IMR-90 (cell line): ENCODE results near the gene TNRC6A. TPM values are rescaled to one million over a fixed set of nuclear protein-coding genes. Genes with fewer than 3 reads are reported as not detected.
A peak's percentile ranks its signal among the peaks of the same experiment; 100 is the strongest.

Experiments used
- ATAC-seq: fragments of 200-7000 bp; cut with Tn5 transposase; 2 replicates; pipeline ENCODE4 v1.9.1; 2020; ENCODE audit warnings: low read depth, mild to moderate bottlenecking, moderate library complexity
- BruUV-seq: library from RNA; stranded (reverse); fragments of 400-500 nt; replicated peaks from 2 replicates; lab custom pipeline; 2021; lab: Mats Ljungman, UMichigan
- CTCF ChIA-PET: fragments of 300-600 bp; formaldehyde crosslinking; extraction: SDS; loops from one replicate; lab custom pipeline; 2021; ENCODE audit warnings: antibody characterized with exemption; lab: Yijun Ruan, JAX
- POLR2A ChIA-PET: fragments of 300-600 bp; sonication (Branson Sonifier 250); formaldehyde crosslinking; loops from one replicate; lab custom pipeline; 2022; ENCODE audit warnings: antibody characterized with exemption; ENCODE audit not compliant: unreplicated experiment; lab: Charles Lee
- DNase-seq: peaks from one replicate; pipeline ENCODE4 v3.0.0; 2013
- H2AFZ ChIP-seq: replicated peaks from 2 replicates; pipeline ENCODE3; 2013; ENCODE audit warnings: low read length, mild to moderate bottlenecking; ENCODE audit not compliant: poor library complexity
- H2AK5ac ChIP-seq: 2 replicates; pipeline ENCODE4 v1.6.1; 2013; ENCODE audit warnings: low read depth, low read length, inconsistent platforms
- H2AK9ac ChIP-seq: replicated peaks from 2 replicates; pipeline ENCODE3; 2013; ENCODE audit warnings: mild to moderate bottlenecking, low read depth, low read length, moderate library complexity; ENCODE audit not compliant: poor library complexity
- H2BK120ac ChIP-seq: 2 replicates; pipeline ENCODE4 v1.6.1; 2013; ENCODE audit warnings: low read depth, low read length, inconsistent platforms
- H2BK15ac ChIP-seq: 3 replicates; pipeline ENCODE4 v1.6.1; 2013; ENCODE audit warnings: low read depth, low read length, inconsistent platforms
- H2BK20ac ChIP-seq: 2 replicates; pipeline ENCODE4 v1.6.1; 2013; ENCODE audit warnings: low read depth, mild to moderate bottlenecking, inconsistent platforms, low read length, moderate library complexity
- H2BK5ac ChIP-seq: 2 replicates; pipeline ENCODE4 v1.6.1; 2013; ENCODE audit warnings: mild to moderate bottlenecking, low read depth, low read length, inconsistent platforms; ENCODE audit not compliant: poor library complexity, severe bottlenecking
- H3K14ac ChIP-seq: replicated peaks from 2 replicates; pipeline ENCODE4 v1.6.1; 2013; ENCODE audit warnings: low read depth, low read length, inconsistent platforms
- H3K18ac ChIP-seq: 2 replicates; pipeline ENCODE4 v1.6.1; 2013; ENCODE audit warnings: low read depth, low read length, control low read depth
- H3K23ac ChIP-seq: 2 replicates; pipeline ENCODE4 v1.6.1; 2013; ENCODE audit warnings: low read depth, low read length, inconsistent platforms
- H3K27ac ChIP-seq: 2 replicates; pipeline ENCODE4 v1.5.1; 2013; ENCODE audit warnings: mild to moderate bottlenecking, control low read depth, low read length; ENCODE audit not compliant: insufficient read depth
- H3K27me3 ChIP-seq: 2 replicates; pipeline ENCODE4 v1.6.1; 2013; ENCODE audit warnings: low read length; ENCODE audit not compliant: control insufficient read depth, insufficient read depth
- H3K36me3 ChIP-seq: 2 replicates; pipeline ENCODE4 v1.6.1; 2013; ENCODE audit warnings: low read length, mixed read lengths; ENCODE audit not compliant: control insufficient read depth, insufficient read depth
- H3K4ac ChIP-seq: 2 replicates; pipeline ENCODE4 v1.6.1; 2013; ENCODE audit warnings: low read depth, low read length, inconsistent platforms
- H3K4me1 ChIP-seq: 2 replicates; pipeline ENCODE4 v1.6.1; 2013; ENCODE audit warnings: low read length, mixed read lengths; ENCODE audit not compliant: control insufficient read depth, insufficient read depth
- H3K4me2 ChIP-seq: 2 replicates; pipeline ENCODE4 v1.6.1; 2013; ENCODE audit warnings: low read depth, mild to moderate bottlenecking, control low read depth, low read length, moderate library complexity
- H3K4me3 ChIP-seq: 2 replicates; pipeline ENCODE4 v1.5.1; 2013; ENCODE audit warnings: low read depth, mild to moderate bottlenecking, control low read depth, low read length, moderate library complexity; ENCODE audit not compliant: insufficient read depth
- H3K56ac ChIP-seq: 2 replicates; pipeline ENCODE4 v1.6.1; 2013; ENCODE audit warnings: low read length, inconsistent platforms; ENCODE audit not compliant: insufficient read depth; ENCODE audit errors: extremely low read depth
- H3K79me1 ChIP-seq, 2 experiments: 2 replicates each; pipeline ENCODE4 v1.6.1; 2013; ENCODE audit warnings: low read length in 2 of 2, inconsistent platforms in 1 of 2, low read depth in 1 of 2
- H3K9ac ChIP-seq: 2 replicates; pipeline ENCODE4 v1.6.1; 2013; ENCODE audit warnings: low read depth, low read length, control low read depth
- H3K9me1 ChIP-seq: 2 replicates; pipeline ENCODE4 v1.6.1; 2013; ENCODE audit warnings: low read length, inconsistent platforms; ENCODE audit not compliant: insufficient read depth
- H3K9me3 ChIP-seq: 2 replicates; pipeline ENCODE4 v1.6.1; 2013; ENCODE audit warnings: low read length; ENCODE audit not compliant: control insufficient read depth, insufficient read depth
- H4K20me1 ChIP-seq: 2 replicates; pipeline ENCODE4 v1.6.1; 2013; ENCODE audit warnings: low read length, inconsistent platforms; ENCODE audit not compliant: insufficient read depth
- H4K5ac ChIP-seq: 2 replicates; pipeline ENCODE4 v1.6.1; 2013; ENCODE audit warnings: mild to moderate bottlenecking, low read depth, low read length, control low read depth
- H4K8ac ChIP-seq, 2 experiments: 2 replicates each; pipeline ENCODE4 v1.6.1; 2013; ENCODE audit warnings: low read depth in 2 of 2, low read length in 2 of 2, control low read depth in 1 of 2, inconsistent platforms in 1 of 2
- H4K91ac ChIP-seq: 2 replicates; pipeline ENCODE4 v1.6.1; 2013; ENCODE audit warnings: low read depth, low read length, inconsistent platforms; ENCODE audit not compliant: insufficient read depth
- MAFK ChIP-seq: IDR thresholded peaks from 2 replicates; pipeline ENCODE4 v1.6.1; 2012; ENCODE audit warnings: low read depth, low read length, improper control_type of control experiment
- POLR2A ChIP-seq: IDR thresholded peaks from 2 replicates; pipeline ENCODE4 v1.6.1; 2012; ENCODE audit warnings: mild to moderate bottlenecking, low read depth, low read length
- RAD21 ChIP-seq: IDR thresholded peaks from 2 replicates; pipeline ENCODE4 v1.6.1; 2012; ENCODE audit warnings: low read length, improper control_type of control experiment
- WGBS, 2 experiments: methylation state at CpG; one replicate each; pipeline versions ENCODE4 v1.1.5 to v1.1.7; 2013; ENCODE audit warnings: missing lambda C conversion rate in 2 of 2; ENCODE audit not compliant: insufficient read length in 1 of 2; ENCODE audit errors: extremely low coverage in 2 of 2; 5-methylcytosine and 5-hydroxymethylcytosine counted together
- dilution Hi-C: fragments of 300-500 bp; cut with HindIII; formaldehyde crosslinking; loops from one replicate; pipeline ENCODE4 v1.14.3; 2018; ENCODE audit warnings: low sequenced_read_pairs; ENCODE audit not compliant: unreplicated experiment
- in situ Hi-C: fragments of 300-500 bp; cut with MboI; formaldehyde crosslinking; loops from 3 replicates; pipeline ENCODE4 v1.14.3; 2019; ENCODE audit warnings: low sequenced_read_pairs, inconsistent platforms, mixed read lengths
- intact Hi-C: fragments of 100-400 bp; cut with micrococcal nuclease; formaldehyde crosslinking; loops from 2 replicates; pipeline ENCODE4 v1.10.0; 2022
- polyA plus RNA-seq, 3 experiments: library from polyadenylated mRNA; depleted of rRNA; stranded (reverse); fragments of >200 nt; gene quantifications; 2 replicates each; pipeline ENCODE4 v1.2.3, GENCODE V29; 2012; ENCODE audit warnings: low replicate concordance in 1 of 3
- total RNA-seq: library from RNA; depleted of rRNA; stranded (reverse); fragments of >200 nt; gene quantifications from 2 replicates; pipeline ENCODE4 v1.2.3, GENCODE V29; 2012
- TF ChIP-seq, protein P1 (sequence below): fragments of 150-350 bp; IDR thresholded peaks from 2 replicates; pipeline ENCODE4 v1.6.1; 2016; ENCODE audit warnings: low read depth, mild to moderate bottlenecking, low read length, moderate library complexity, borderline replicate concordance

Gene TNRC6A
- total and polyA plus RNA-seq, 2 of the 4 experiments (the other 2 are of a cell fraction), result 32.4 to 42.3 TPM

- Histone ChIP-seq H3K4me1 (peaks cover 16% of the 10 kb centered on the region), H3K27me3 (no peaks in the 10 kb centered on the region), H3K14ac (peak overlapping the region; percentile 42; the same call in 1 of the 2 replicates), H3K18ac (peak overlapping the region; percentile 60; the same call in 1 of the 2 replicates), H4K91ac (no peak overlapping the region), H2AFZ (no peak overlapping the region), H3K9ac (peak overlapping the region; percentile 95), H3K79me1 (peaks cover 8 to 46% of the 10 kb centered on the region in 2 experiments), H2BK120ac (no peak overlapping the region), H2AK5ac (no peak overlapping the region), H3K9me3 (no peaks in the 10 kb centered on the region), H3K27ac (peak overlapping the region; percentile 48; the same call in 1 of the 2 replicates), H2BK15ac (no peak overlapping the region), H4K8ac (no peak overlapping the region), H4K5ac (no peak overlapping the region; the same call in 1 of the 2 replicates), H2AK9ac (no peak overlapping the region), H3K4me2 (peak overlapping the region; percentile 78), H4K20me1 (peaks cover 35% of the 10 kb centered on the region), H3K4me3 (peak overlapping the region; percentile 96), H3K36me3 (peaks cover 10% of the 10 kb centered on the region), H3K4ac (no peak overlapping the region), H2BK5ac (peak overlapping the region; percentile 71), H3K56ac (0 out of 2 replicates have a peak overlapping the region, but pooled peaks have one; percentile 38), H2BK20ac (no peak overlapping the region), H3K9me1 (peaks cover 6% of the 10 kb centered on the region), H3K23ac (peak overlapping the region; percentile 44; the same call in 1 of the 2 replicates)
- POLR2A ChIA-PET, result interaction anchor here (0.6 kb wide), 1 partner anchor 154 kb away, joined by 4 read pairs; no protein-coding TSS in a partner anchor
- intact Hi-C loops, result loop anchor here (5.0 kb wide), 1 partner anchor 94 kb away; no protein-coding TSS in a partner anchor
- TF ChIP-seq MAFK, result no peak
- TF ChIP-seq POLR2A, result no peak
- TF ChIP-seq, protein P1, sequence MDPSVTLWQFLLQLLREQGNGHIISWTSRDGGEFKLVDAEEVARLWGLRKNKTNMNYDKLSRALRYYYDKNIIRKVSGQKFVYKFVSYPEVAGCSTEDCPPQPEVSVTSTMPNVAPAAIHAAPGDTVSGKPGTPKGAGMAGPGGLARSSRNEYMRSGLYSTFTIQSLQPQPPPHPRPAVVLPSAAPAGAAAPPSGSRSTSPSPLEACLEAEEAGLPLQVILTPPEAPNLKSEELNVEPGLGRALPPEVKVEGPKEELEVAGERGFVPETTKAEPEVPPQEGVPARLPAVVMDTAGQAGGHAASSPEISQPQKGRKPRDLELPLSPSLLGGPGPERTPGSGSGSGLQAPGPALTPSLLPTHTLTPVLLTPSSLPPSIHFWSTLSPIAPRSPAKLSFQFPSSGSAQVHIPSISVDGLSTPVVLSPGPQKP, result no peak
- no peak for TF ChIP-seq RAD21
- dilution Hi-C loops, result no loop called here
- in situ Hi-C loops, result no loop called here
- CTCF ChIA-PET, result interaction anchor here (0.6 to 1.5 kb wide), 5 partner anchors 9 to 334 kb away, joined by 3 to 7 read pairs (median 4); no protein-coding TSS in a partner anchor
- DNase-seq (no peak), ATAC-seq (no peak)
- BruUV-seq, result no TSS peak
- no CpG with 5 or more reads among the region's 6 CpGs for WGBS, 2 experiments
Measured at GRCh38 chr16:24730914-24731313, 1.5 kb downstream of the TNRC6A start.
